HCT116 (cell line): ENCODE measurements around the gene TBCD. TPM values are rescaled to one million over a fixed set of nuclear protein-coding genes. Genes with fewer than 3 reads are reported as not detected.
A peak's percentile ranks its signal among the peaks of the same experiment; 100 is the strongest.

ENCODE experiments used
- ATAC-seq: fragments of 200-7000 bp; cut with Tn5 transposase; 2 replicates; pipeline ENCODE4 v1.9.1; 2020; ENCODE audit warnings: mild to moderate bottlenecking, moderate library complexity
- BruUV-seq: library from RNA; stranded (reverse); fragments of 400-500 nt; replicated peaks from 2 replicates; lab custom pipeline; 2021; lab: Mats Ljungman, UMichigan
- CTCF ChIA-PET: fragments of 300-600 bp; sonication (Branson Sonifier 250); formaldehyde crosslinking; loops from one replicate; lab custom pipeline; 2021; ENCODE audit warnings: antibody characterized with exemption; lab: Charles Lee
- POLR2A ChIA-PET: fragments of 300-600, 350-600 bp; sonication (Branson Sonifier 250); formaldehyde crosslinking; loops from one replicate; lab custom pipeline; 2021; ENCODE audit warnings: antibody characterized with exemption; lab: Charles Lee
- RAD21 ChIA-PET, 2 experiments: fragments of 300-600 bp; sonication (Branson Sonifier 250); formaldehyde crosslinking; loops; one replicate each; lab custom pipeline; 2023; ENCODE audit warnings: low total read pairs in 2 of 2; ENCODE audit not compliant: uncharacterized antibody in 2 of 2, unreplicated experiment in 2 of 2, low non-redundant PET in 1 of 2; lab: Charles Lee
- DNase-seq: peaks from one replicate; pipeline ENCODE4 v3.0.0-alpha.2; 2010; ENCODE audit warnings: low read depth, low spot score
- H2AFZ ChIP-seq: fragments of 200-600 bp; shearing (Covaris generic), sonication (generic); 2 replicates; pipeline ENCODE4 v1.6.1; 2017; ENCODE audit warnings: low read depth, mixed run types, mixed read lengths, antibody characterized with exemption, low read length; ENCODE audit not compliant: poor library complexity, severe bottlenecking
- H3K27ac ChIP-seq: 2 replicates; pipeline ENCODE4 v1.5.1; 2012; ENCODE audit warnings: low read depth, low read length
- H3K27me3 ChIP-seq: fragments of 200-600 bp; sonication (generic); 2 replicates; pipeline ENCODE4 v1.6.1; 2016; ENCODE audit warnings: mixed run types, low read length, mixed read lengths; ENCODE audit not compliant: insufficient read depth
- H3K36me3 ChIP-seq, 2 experiments: fragments of 200-500 bp in 1 of 2; fragments of 200-600 bp in 1 of 2; sonication (Bioruptor generic) in 1 of 2; sonication (generic) in 1 of 2; 2 replicates each; pipeline versions ENCODE4 v1.5.1 to v1.6.1; 2014 to 2016; ENCODE audit warnings: low read length in 2 of 2, inconsistent platforms in 1 of 2, mixed read lengths in 1 of 2, mixed run types in 1 of 2; ENCODE audit not compliant: insufficient read depth in 2 of 2, control insufficient read depth in 1 of 2
- H3K4me1 ChIP-seq, 2 experiments: fragments of 200-600 bp in 1 of 2; sonication (generic) in 1 of 2; 2 replicates each; pipeline versions ENCODE4 v1.5.1 to v1.6.1; 2012 to 2017; ENCODE audit warnings: low read length in 2 of 2, inconsistent platforms in 1 of 2, mild to moderate bottlenecking in 1 of 2, mixed read lengths in 1 of 2, mixed run types in 1 of 2, moderate library complexity in 1 of 2; ENCODE audit not compliant: insufficient read depth in 2 of 2, control insufficient read depth in 1 of 2
- H3K4me2 ChIP-seq: fragments of 200-600 bp; sonication (generic); 2 replicates; pipeline ENCODE4 v1.6.1; 2017; ENCODE audit warnings: mixed run types, low read length, mixed read lengths
- H3K4me3 ChIP-seq, 2 experiments: fragments of 200-600 bp in 1 of 2; sonication (generic) in 1 of 2; replicated peaks in 1 of 2; 2 replicates each; pipeline ENCODE4 v1.5.1; 2011 to 2016; ENCODE audit warnings: low read length in 2 of 2, control low read depth in 1 of 2, low read depth in 1 of 2, mild to moderate bottlenecking in 1 of 2, mixed read lengths in 1 of 2, mixed run types in 1 of 2
- H3K79me2 ChIP-seq: fragments of 200-600 bp; sonication (generic); 2 replicates; pipeline ENCODE4 v1.6.1; 2017; ENCODE audit warnings: mild to moderate bottlenecking, mixed run types, low read length, moderate library complexity, mixed read lengths; ENCODE audit not compliant: insufficient read depth
- H3K9ac ChIP-seq: fragments of 200-600 bp; sonication (generic); 2 replicates; pipeline ENCODE4 v1.6.1; 2016; ENCODE audit warnings: low read length, mixed read lengths
- H3K9me2 ChIP-seq: fragments of 200-600 bp; sonication (generic), shearing (Covaris generic); 2 replicates; pipeline ENCODE4 v1.6.1; 2017; ENCODE audit warnings: mixed run types, mild to moderate bottlenecking, moderate library complexity; ENCODE audit not compliant: insufficient read depth
- H3K9me3 ChIP-seq, 2 experiments: fragments of 200-500 bp in 1 of 2; fragments of 200-600 bp in 1 of 2; sonication (Bioruptor generic) in 1 of 2; sonication (generic) in 1 of 2; 2 replicates each; pipeline ENCODE4 v1.6.1; 2014 to 2017; ENCODE audit warnings: low read length in 2 of 2, mixed read lengths in 2 of 2, inconsistent platforms in 1 of 2, low read depth in 1 of 2, mild to moderate bottlenecking in 1 of 2, mixed run types in 1 of 2, moderate library complexity in 1 of 2; ENCODE audit not compliant: control insufficient read depth in 1 of 2, insufficient read depth in 1 of 2
- H4K20me1 ChIP-seq: fragments of 200-600 bp; sonication (generic), shearing (Covaris generic); 2 replicates; pipeline ENCODE4 v1.6.1; 2017; ENCODE audit warnings: mixed run types, mild to moderate bottlenecking, moderate library complexity; ENCODE audit not compliant: insufficient read depth
- CEBPB ChIP-seq: IDR thresholded peaks from 2 replicates; pipeline ENCODE4 v1.6.1; 2012; ENCODE audit warnings: low read depth
- EZH2phosphoT487 ChIP-seq: fragments of 200-600 bp; IDR thresholded peaks from 2 replicates; pipeline ENCODE4 v1.6.1; 2018; ENCODE audit warnings: antibody characterized with exemption, borderline replicate concordance
- POLR2AphosphoS5 ChIP-seq: IDR thresholded peaks from 2 replicates; pipeline ENCODE4 v1.6.1; 2011; ENCODE audit warnings: mild to moderate bottlenecking, low read depth, low read length, moderate library complexity
- ZFX ChIP-seq: fragments of 450-650 bp; IDR thresholded peaks from 2 replicates; pipeline ENCODE4 v1.6.1; 2017
- intact Hi-C: fragments of 100-400 bp; cut with micrococcal nuclease; formaldehyde crosslinking; loops from 2 replicates; pipeline ENCODE4 v1.10.0; 2022
- total RNA-seq: library from RNA; stranded (reverse); gene quantifications from one replicate; pipeline ENCODE4 v1.2.1, GENCODE V29; 2021; ENCODE audit not compliant: unreplicated experiment

The TBCD gene
- total RNA-seq, 1 experiment from 2014 or later, result 152 TPM

- no peaks in the 10 kb centered on the region for H3K9me2 ChIP-seq
- H3K9me3 ChIP-seq, result peaks cover 0 to 12% of the 10 kb centered on the region in 2 experiments; a peak in 2 of 4 replicates
- H2AFZ ChIP-seq, result no peak overlapping the region
- H3K79me2 ChIP-seq, result peaks cover 53% of the 10 kb centered on the region
- POLR2A ChIA-PET, result no interaction called here
- H3K27me3 ChIP-seq, result no peaks in the 10 kb centered on the region
- no peak for TF ChIP-seq EZH2phosphoT487
- TF ChIP-seq ZFX, result peak; percentile 91; the same call in 1 of the 2 replicates
- TF ChIP-seq POLR2AphosphoS5, result no peak
- TF ChIP-seq, all 23 proteins: peak for 1
- Histone ChIP-seq H3K27ac (peak overlapping the region; percentile 94), H3K36me3 (peaks cover under 1 to 8% of the 10 kb centered on the region in 2 experiments; a peak in 2 of 4 replicates), H4K20me1 (no peaks in the 10 kb centered on the region), H3K9ac (peak overlapping the region; percentile 86), H3K4me2 (peak overlapping the region; percentile 89), H3K4me1 (peaks cover 18 to 35% of the 10 kb centered on the region in 2 experiments), H3K4me3 (peak overlapping the region; percentile 96 to 99)
- no peak for DNase-seq
- intact Hi-C loops, result loop anchor here (2.0 to 5.0 kb wide), 4 partner anchors 35 to 730 kb away; partner anchors contain the start of genes CENPX, CYBC1, FN3KRP and LRRC45
- TSS peak; percentile 43 for BruUV-seq
- peak; percentile 30 for ATAC-seq
- CTCF ChIA-PET, result no interaction called here
- RAD21 ChIA-PET, result no interaction called here
Measured at GRCh38 chr17:82752371-82753200, 721 bp downstream of the TBCD start.

DNA sequence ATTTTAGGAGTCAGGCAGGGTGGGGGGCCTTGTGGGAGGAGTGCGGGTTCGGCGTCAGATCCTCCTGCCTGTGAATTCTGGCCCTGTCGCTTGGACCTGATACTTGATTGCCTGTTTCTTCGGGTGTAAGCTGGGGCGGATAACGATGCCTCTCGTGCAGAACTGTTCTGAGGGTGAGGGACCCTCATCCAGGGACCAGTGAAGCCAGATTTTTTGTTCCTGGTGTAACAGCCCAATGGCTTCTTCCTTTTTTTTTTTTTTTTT, 1.3 kb downstream of the TBCD start:
- Histone ChIP-seq H3K27me3 (no peaks in the 10 kb centered on the region), H3K36me3 (peaks cover 3 to 12% of the 10 kb centered on the region in 2 experiments; a peak in 2 of 4 replicates), H3K4me1 (peaks cover 18 to 35% of the 10 kb centered on the region in 2 experiments), H3K9ac (peak overlapping the region; percentile 86), H3K79me2 (peaks cover 56% of the 10 kb centered on the region), H3K9me2 (no peaks in the 10 kb centered on the region), H4K20me1 (no peaks in the 10 kb centered on the region), H3K27ac (peak overlapping the region; percentile 94), H3K4me2 (peak overlapping the region; percentile 89), H3K4me3 (peak overlapping the region; percentile 96 to 99), H3K9me3 (peaks cover 0 to 12% of the 10 kb centered on the region in 2 experiments; a peak in 1 of 4 replicates), H2AFZ (no peak overlapping the region)
- BruUV-seq, result no TSS peak
- DNase-seq (no peak), ATAC-seq (no peak)
- TF ChIP-seq ZFX, result no peak
- TF ChIP-seq CEBPB, result no peak
- ChIA-PET POLR2A (no interaction called here), RAD21 (no interaction called here), CTCF (no interaction called here)
- intact Hi-C loops, result loop anchor here (2.0 to 5.0 kb wide), 4 partner anchors 36 to 731 kb away; partner anchors contain the start of genes CENPX, CYBC1, FN3KRP and LRRC45
